Amniotic epithelial cell (primary cell): ENCODE results near the gene PGLYRP3.
"Not testable (repeated sequence)": the region's sequence is repeated elsewhere in the genome, so short reads cannot be mapped to it uniquely, and the experiment has no call there.

Source experiments
- DNase-seq: peaks from one replicate; pipeline ENCODE4 v3.0.0-alpha.2; 2010; ENCODE audit warnings: low read depth

The PGLYRP3 gene

DNA sequence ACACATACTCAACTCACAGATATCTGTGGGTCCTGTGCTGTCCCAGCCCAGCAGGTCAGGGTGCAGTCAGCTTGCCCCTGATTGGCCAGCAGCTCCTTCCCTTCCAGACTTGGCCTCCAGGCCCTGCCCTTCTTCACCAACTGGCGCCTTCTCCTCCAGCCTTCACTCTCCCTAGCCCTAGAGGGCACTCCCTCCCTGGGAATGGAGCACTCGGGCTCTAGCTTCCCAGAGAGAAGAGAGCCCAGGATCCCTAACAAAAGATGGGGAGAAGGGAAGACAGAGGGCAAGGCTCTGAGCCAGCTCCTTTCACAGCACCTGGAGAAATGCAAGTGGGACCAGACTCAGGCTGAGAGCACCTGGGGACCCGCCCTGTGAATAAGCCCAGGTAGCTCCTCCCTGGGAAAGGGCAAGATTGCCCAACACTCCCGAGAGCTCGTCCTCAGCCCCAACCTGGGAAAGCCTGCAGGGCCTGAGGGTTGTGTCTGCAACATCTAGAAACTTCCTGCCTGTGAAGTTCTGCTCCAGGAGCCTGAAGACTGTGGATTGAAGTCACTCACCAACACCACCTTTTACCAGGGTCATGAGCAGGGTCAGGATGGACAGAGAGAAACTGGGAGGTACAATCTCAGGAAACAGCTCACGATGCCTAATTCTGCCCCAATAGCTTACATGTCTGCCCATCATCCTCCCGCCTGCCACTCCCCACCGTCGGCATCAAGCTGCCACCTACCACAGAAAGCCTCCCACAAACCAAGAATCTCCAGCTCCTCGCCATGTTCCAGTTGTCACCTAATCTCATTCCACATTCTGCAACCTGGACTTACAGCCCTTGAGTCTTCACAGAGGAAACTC is 36.0 kb upstream of the PGLYRP3 start, which contains the start of gene PGLYRP4:
PGLYRP4 (minus strand) TSS at position 331 of the 852 bp plus-strand sequence. CDS start 909 bp downstream, outside the sequence.
- no peak for DNase-seq

DNA sequence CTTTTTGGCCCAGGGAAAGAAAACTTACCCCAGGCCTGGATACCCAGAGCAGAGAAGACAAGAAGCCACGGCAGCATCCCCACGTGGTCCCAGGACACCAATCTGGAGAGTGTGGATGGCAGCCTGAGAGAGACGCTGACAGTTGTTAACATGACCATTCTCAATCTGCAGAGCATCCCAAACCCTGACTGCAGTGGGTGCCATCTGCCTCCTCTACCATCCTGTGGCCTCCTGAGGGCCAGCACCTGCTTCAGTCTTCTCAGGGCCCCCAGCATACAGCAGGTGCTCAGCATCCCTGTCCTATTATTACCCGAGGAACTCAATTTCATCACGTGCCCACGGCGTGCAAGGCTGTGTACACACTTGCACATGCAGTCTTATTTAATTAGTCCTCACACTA is 35.1 kb upstream of the PGLYRP3 start:
- DNase-seq, result no peak

DNA sequence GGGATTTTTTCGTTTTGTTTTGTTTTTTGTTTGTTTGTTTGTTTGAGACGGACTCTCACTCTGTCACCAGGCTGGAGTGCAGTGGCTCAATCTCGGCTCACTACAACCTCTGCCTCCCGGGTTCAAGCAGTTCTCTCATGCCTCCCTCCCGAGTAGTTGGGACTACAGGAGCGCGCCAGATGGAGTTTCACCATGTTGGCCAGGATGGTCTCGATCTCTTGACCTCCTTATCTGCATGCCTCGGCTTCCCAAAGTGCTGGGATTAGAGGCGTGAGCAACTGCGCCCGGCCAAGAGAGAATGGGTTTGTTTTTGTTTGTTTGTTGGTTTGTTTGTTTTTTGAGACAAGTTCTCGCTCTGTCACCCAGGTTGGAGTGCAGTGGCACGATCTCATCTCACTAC is 34.3 kb upstream of the PGLYRP3 start:
- not testable (repeated sequence) for DNase-seq

DNA sequence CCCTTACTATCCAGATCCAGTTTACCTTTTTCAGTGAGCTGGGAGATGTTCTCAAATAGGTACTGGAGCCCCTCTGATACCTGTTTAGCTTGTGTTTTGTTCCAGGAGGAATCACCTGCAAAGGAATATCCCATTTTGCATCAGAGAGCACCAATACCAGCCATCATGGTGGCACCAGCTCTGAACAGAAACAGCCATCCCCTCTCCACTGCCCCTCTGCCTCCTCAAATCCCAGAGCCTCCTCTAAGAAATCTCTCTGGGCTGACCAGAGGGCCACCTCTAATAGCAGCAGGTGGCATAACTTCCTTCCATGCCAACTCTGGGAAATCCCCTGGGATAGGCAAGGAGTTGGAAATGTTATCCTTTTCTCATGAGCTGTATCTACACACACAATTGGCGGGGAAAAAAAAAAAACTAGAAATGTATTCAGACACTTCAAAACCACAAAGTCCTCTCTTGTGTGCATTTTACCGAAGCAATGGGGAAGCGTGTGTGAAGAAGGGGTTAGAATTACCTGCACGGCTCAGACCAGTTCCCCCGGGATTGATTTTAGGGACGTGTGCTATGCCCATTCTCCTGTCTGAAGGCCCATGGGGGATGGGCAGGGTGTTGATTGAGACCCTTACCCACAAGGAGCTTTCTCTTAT is 33.4 kb upstream of the PGLYRP3 start:
- DNase-seq, result no peak

DNA sequence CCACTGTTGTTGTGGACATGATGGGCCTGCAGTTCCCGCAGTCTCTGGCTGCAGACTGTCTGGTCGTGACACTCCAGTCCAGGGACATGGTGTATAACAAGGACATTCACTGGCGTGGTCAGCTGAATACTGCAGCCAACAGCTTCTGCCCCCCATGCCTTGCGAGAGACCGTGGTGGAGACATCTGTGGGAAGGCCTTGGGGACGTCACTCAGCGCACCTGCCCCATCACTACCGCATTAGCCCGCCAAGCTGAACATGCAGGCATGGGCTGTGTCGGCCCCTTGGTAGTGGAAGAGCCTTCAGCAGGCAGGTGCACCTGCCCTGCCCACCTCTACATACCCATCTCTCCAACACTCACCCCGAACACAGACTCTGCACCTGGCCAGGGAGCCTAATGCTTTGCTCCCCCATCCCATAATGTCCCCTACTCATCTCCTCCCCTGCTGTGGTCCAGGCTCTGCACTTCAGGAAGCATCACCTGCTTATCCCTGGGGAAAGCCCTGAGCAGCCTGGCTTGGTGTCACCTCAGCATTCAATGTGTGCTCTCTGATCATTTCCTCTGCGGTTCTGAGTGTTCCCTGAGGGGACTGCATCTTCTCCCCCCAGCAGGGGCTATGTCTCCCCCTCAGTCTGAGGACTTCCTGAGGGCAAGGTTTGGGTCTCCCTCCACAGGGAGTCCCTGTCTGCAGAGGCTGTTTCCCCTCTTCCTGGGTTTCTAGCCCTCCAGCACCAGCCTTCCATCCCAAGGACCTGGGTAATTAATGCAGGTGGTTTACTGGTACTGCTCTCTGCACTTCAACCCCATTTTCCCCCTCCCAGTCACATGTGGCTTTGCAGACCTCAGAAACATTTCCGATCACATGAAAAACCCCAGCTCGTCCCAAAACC is 32.7 kb upstream of the PGLYRP3 start:
- no peak for DNase-seq

DNA sequence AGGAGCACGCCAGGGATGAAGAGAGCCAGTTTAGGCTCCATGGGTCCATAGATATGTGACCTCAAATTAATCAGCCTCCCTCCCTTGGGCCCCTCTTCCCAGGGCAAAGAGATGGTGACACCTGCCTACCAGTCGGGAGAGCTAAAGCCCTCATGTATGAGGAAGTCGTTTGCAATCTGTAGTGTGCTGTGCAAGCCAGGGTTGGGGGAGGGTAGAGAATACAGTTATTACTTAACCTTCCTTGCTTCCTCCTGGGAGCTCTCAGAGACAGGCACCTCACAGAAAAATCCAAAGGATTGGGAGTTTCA is 31.9 kb upstream of the PGLYRP3 start:
- DNase-seq, result no peak

DNA sequence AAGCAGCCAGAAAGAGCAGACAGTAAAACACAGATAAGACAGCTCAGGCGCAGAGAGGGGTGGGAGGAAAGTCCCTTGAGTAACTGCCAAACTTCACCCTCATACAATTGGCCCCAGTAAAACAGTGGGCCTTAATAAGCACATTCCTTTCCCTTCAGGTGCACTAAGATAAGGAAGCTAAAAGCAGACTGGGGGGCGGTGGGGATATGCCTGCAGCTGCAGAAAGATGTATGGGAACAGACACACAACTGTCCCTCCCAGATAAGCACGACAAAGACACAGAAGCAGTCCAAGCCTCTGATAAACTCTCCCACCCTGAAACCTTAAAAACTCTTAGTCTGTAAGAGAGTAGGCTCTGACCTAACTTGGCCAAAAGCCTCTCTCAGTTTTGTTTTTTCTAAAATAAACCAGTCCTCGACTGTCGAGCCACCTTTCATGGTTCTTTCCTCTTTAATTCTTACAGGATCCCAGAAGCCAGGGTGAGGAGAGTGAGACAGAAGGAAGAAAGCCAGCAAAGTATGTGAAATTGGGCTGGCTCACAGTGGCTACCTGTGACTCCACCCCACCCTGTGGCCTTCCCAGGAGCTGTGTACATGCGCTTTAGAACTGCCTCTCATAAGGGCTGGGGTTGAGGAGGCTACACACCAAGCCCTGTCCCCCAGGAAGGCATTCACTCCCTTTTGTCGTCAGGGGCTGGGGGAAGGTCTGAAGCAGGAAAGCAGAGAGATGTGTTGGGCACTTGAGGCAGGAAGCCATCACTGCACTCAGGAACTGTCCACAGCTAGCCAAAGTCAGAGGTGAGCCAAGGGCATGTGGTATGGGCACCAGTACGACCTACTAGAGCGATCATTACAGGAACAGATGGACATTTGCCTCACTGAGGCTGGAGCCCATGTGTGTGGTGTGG is 31.3 kb upstream of the PGLYRP3 start:
- DNase-seq, result no peak

DNA sequence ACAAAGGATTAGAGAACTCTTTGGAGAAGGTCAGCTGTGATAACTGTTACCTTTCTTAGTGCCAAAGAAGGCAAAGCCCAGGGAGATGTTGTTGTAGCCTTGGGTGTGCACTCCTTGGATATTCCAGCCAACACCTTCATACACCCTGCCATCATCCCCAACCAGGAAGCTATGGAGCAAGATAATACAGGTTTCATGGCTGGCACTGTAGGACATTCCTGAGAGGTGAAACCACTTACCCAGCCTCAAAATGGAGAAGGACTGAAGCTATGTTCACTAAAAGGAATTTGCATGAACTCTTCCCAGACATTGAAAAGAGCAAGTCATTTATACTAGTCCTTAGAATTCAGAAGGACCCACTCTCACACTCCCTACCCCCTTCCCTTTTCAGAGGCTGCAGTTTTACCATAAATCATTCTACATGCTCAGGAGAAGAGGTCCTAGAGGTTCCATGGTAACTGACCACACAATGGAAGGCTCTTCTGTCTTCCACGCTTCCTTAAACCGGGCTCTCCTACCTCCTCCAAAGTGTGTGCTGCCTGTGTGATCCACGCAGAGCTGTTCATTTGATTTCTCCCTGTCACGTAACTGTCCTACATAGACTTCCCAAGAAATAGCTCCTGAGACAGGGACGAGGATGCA is 30.4 kb upstream of the PGLYRP3 start:
- no peak for DNase-seq

DNA sequence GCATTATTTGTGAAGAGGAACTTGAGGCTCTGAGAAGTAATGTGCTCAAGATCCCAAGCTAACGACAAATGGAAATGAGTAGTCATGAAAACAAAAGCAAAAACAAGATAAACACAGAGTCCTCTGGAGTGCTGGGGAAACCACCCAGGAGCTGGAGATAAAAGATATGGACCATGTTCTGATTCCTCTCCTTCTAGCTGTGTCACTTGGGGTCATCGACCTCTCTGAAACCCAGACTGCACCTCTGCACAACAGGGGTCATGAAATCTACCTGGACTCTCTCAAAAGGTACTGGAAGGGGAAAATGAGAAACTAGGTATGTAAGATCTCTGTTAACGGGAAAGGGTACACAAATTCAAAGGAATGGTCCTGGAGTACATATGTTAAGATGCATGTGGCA is 29.4 kb upstream of the PGLYRP3 start:
- DNase-seq, result no peak

DNA sequence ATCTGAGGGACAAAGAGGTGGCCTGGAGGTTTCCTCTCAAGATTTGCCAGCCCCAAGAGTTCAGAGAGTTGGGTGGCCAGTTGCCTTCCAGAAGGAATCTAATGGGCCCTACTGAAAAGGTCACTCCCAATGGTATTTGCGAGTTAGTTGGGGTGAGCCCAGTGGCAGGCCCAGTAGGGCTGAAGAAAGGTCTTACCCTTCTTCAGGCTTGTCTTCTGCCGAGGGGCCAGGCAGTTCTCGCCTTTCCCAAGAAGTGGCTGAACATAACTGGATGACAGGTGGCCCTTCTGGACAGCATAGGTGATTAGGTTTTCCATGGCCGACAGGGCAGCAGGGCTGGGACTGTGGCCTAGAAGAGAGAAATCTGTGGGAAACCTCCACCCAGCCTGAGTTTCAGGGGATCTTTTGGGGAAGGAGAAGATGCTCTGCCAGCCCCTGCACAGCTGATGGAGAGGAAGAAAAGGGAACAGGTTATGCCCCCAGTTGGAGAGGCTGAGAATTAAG is 28.7 kb upstream of the PGLYRP3 start:
- DNase-seq, result no peak

DNA sequence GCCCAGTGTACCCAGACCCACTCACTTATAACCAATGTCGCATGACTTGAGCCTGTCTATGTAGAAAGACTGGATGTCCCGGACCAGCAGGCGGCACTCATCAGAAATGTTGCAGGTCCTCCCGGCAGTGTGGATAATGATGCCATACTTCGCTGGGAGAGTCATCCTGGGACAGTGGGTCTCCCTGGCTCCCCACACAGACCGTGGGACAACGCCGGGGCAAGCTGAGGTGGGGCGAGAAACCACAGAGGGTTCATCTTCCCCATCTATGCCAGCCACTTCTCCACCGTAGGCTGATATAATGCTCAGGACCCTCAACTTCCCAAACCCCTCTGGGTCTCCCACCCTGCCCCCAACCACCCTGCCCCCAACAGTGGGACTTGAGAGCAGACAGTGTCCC is 27.6 kb upstream of the PGLYRP3 start:
- DNase-seq, result no peak

DNA sequence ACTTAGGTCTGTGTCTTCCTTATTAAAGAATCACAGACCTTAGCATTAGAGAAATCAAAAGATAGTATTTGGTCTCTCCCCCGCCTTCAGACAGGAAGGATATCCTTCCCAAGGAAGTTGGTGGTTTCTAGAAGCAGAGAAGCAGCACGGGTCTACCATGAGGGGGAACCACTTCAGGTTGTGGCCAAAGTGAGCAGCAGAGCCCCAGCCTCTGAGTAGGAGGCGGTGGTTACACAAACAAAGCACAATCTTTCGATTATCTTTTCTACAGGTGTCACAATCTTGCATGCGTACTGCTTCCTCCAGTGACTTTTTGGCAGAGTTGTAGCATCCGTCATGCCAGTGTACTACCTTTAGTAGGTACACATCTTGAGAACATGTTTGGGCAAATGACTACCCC is 27.1 kb upstream of the PGLYRP3 start:
- no peak for DNase-seq

DNA sequence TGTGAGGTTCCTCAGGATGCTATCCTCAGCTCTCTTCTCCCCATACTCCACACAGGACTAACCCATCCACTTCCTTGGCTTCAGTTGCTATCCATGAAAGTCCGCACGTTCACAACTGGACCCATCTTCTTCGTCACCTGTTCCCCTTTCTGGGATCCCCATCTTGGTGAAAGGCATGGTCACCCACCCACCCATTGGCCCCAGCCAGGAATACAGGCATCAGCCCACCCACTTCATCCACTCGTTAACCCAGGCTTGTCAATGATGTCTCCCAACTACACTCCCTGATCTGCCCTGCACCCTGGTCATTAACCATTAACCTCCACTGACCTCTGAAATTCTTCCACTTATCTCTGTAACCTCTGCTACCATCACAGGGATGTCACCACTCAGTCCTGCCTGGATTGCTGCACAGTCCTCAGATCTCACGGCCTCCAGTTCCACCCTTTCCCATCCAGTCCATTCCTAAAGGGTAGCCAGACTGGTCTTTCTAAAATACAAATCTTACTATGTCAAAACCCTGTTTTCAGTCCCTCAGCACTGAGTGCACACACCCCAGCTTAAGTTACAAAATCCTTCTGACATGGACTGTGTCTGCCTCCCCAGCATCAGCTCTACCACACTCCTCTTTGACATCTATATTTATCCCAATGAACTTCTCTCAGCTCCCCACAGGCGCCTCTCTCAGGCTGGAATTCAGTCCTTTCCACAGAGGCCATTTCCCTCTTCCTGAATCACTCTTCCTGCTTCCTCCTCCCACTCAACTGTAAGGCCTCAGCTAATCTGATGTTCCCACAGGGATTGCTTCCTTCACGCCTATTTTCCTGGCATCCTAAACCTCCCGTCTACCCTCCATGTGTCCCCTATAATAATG is 25.5 kb upstream of the PGLYRP3 start:
- DNase-seq, result no peak

DNA sequence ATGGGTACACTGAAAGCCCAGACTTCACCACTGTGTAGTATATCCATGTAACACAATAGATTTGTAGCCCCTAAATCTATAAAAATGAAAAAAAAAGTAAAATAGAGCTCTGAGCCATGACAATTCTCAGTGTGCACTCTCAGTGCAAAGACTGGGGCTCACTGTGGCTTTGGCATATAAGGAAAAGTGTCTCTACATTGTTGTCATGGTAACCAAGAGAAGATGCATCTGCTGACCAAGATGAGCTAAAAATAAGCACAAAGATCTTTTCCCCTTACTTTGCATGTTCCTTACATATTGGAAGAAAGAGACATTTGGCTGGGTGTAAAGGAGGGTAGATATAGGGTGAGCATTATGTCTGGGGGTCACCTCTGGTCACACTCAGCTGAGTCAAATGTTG is 23.9 kb upstream of the PGLYRP3 start:
- DNase-seq, result no peak

DNA sequence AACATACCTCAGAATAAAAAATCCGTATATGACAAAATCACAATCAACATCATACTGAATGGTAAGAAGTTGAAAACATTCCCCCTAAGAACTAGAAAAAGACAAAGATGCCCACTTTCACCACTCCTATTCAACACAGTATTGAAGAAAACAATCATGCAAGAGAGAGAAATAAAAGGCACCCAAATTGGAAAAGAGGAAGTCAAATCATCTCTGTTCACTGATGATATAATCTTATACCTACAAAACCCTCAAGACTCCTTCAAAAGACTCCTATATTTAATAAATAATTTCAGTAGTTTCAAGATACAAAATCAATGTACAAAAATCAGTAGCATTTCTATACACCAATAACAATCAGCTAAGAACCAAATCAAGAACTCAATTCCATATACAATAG is 21.1 kb upstream of the PGLYRP3 start:
- no peak for DNase-seq

DNA sequence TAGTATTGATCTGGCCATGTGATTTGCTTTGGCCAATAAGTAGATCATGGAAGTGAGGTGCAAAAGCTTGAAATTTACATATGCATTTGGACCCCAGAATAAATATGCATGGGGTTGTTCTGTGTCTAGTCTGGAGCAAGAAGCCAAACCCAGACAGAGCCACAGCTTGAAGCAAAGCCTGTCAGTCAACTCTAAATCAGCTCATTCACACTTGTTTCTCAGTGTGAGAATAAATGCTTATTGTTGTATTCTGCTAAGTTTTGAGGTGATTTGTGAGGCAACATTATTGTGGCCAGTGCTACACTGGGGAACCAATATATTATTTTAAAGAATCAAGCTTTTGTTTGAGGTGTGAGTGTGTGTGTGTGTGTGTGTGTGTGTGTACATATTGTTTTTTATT is 12.2 kb upstream of the PGLYRP3 start:
- DNase-seq, result no peak

DNA sequence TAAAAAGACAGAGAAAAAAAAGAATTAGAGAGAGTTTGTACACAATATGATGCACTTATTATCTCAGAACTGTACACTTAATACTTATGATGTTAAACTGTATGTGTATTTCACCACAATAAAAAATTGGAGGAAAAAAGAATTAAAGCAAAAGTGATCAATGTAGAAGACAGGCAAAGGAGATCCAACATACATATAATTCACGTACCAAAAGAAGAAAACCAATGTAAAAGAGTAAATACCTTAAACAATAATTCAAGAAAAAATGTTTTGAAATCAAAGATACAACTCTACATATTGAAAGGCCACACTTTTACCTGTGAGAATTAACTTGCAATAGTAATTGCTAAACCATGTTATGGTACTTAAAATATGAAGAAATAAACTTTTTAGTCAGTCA is 9.8 kb upstream of the PGLYRP3 start:
- no peak for DNase-seq

DNA sequence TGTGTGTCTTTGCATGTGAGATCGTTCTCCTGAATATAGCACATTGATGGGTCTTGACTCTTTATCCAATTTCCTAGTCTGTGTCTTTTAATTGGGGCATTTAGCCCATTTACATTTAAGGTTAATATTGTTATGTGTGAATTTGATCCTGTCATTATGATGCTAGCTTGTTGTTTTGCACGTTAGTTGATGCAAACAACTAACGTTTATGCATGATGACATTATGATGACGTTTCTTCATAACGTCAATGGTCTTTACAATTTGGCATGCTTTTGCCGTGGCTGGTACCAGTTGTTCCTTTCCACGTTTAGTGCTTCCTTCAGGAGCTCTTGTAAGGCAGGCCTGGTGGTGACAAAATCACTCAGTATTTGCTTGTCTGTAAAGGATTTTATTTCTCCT is 5.4 kb upstream of the PGLYRP3 start:
- DNase-seq, result not testable (repeated sequence)

DNA sequence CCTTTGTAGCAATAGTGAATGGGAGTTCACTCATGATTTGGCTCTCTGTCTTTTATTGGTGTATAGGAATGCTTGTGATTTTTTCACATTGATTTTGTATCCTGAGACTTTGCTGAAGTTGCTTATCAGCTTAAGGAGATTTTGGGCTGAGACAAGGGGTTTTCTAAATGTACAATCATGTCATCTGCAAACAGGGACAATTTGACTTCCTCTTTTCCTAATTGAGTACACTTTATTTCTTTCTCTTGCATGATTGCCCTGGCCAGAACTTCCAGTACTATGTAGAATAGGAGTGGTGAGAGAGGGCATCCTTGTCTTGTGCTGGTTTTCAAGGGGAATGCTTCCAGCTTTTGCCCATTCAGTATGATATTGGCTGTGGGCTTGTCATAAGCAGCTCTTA is 3.3 kb upstream of the PGLYRP3 start:
- DNase-seq, result not testable (repeated sequence)

DNA sequence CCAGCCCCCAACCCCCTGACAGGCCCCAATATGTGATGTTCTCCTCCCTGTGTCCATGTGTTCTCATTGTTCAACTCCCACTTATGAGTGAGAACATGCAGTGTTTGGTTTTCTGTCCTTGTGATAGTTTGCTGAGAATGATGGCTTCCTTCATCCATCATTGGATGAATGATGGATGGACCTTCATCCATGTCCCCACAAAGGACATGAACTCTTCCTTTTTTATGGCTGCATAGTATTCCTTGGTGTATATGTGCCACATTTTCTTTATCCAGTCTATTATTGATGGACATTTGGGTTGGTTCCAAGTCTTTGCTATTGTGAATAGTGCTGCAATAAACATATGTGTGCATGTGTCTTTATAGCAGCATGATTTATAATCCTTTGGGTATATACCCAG is 1.6 kb upstream of the PGLYRP3 start:
- not testable (repeated sequence) for DNase-seq
